IPS-15b (cell line): Measurements from ENCODE around the gene DCTN1.

Source experiments
- H3K27me3 ChIP-seq: one replicate; pipeline ENCODE4 v1.6.1; 2013; ENCODE audit warnings: low read length; ENCODE audit not compliant: control insufficient read depth, insufficient read depth
- H3K36me3 ChIP-seq: one replicate; pipeline ENCODE4 v1.6.1; 2013; ENCODE audit warnings: low read length; ENCODE audit not compliant: control insufficient read depth, insufficient read depth
- H3K4me1 ChIP-seq: one replicate; pipeline ENCODE4 v1.6.1; 2013; ENCODE audit warnings: mild to moderate bottlenecking, low read length; ENCODE audit not compliant: control insufficient read depth, insufficient read depth
- H3K4me3 ChIP-seq: one replicate; pipeline ENCODE4 v1.5.1; 2013; ENCODE audit warnings: low read depth, low read length
- H3K9ac ChIP-seq: one replicate; pipeline ENCODE4 v1.6.1; 2013; ENCODE audit warnings: low read depth, mild to moderate bottlenecking, low read length
- H3K9me3 ChIP-seq: one replicate; pipeline ENCODE4 v1.6.1; 2013; ENCODE audit warnings: mild to moderate bottlenecking, low read length; ENCODE audit not compliant: control insufficient read depth, insufficient read depth

Gene DCTN1

GRCh38 chr2:74381751-74382150 is 1.6 kb upstream of the DCTN1 start:
- Histone ChIP-seq H3K27me3 (no peaks in the 10 kb centered on the region), H3K4me1 (peaks cover 11% of the 10 kb centered on the region), H3K9ac (no peak overlapping the region), H3K9me3 (no peaks in the 10 kb centered on the region), H3K36me3 (peaks cover 9% of the 10 kb centered on the region), H3K4me3 (no peak overlapping the region)

GRCh38 chr2:74378007-74378406 is 2.1 kb downstream of the DCTN1 start:
- Histone ChIP-seq H3K9ac (no peak overlapping the region), H3K4me1 (peaks cover 21% of the 10 kb centered on the region), H3K36me3 (peaks cover 7% of the 10 kb centered on the region), H3K27me3 (no peaks in the 10 kb centered on the region), H3K9me3 (no peaks in the 10 kb centered on the region), H3K4me3 (no peak overlapping the region)

- no peak overlapping the region for H3K9ac ChIP-seq
- H3K9me3 ChIP-seq: no peaks in the 10 kb centered on the region
- peaks cover 25% of the 10 kb centered on the region for H3K4me1 ChIP-seq
- H3K27me3 ChIP-seq: no peaks in the 10 kb centered on the region
- H3K36me3 ChIP-seq: peaks cover 9% of the 10 kb centered on the region
- no peak overlapping the region for H3K4me3 ChIP-seq
Measured at GRCh38 chr2:74375838-74376237, 4.3 kb downstream of the DCTN1 start.

- Histone ChIP-seq H3K27me3 (no peaks in the 10 kb centered on the region), H3K36me3 (peaks cover 21% of the 10 kb centered on the region), H3K4me3 (peak overlapping the region; percentile 87), H3K9ac (peak overlapping the region; percentile 14), H3K9me3 (no peaks in the 10 kb centered on the region), H3K4me1 (peaks cover 17% of the 10 kb centered on the region)
Measured at GRCh38 chr2:74374509-74375205, 5.5 kb downstream of the DCTN1 start.

- H3K9ac ChIP-seq: peak overlapping the region; percentile 14
- peaks cover 27% of the 10 kb centered on the region for H3K36me3 ChIP-seq
- H3K27me3 ChIP-seq: no peaks in the 10 kb centered on the region
- H3K4me1 ChIP-seq: peaks cover 14% of the 10 kb centered on the region
- H3K9me3 ChIP-seq: no peaks in the 10 kb centered on the region
- peak overlapping the region; percentile 87 for H3K4me3 ChIP-seq
Measured at GRCh38 chr2:74373985-74374384, 6.1 kb downstream of the DCTN1 start.

GRCh38 chr2:74373221-74373676 is 6.9 kb downstream of the DCTN1 start:
- H3K4me3 ChIP-seq: peak overlapping the region; percentile 87
- peaks cover 35% of the 10 kb centered on the region for H3K36me3 ChIP-seq
- H3K27me3 ChIP-seq: no peaks in the 10 kb centered on the region
- no peaks in the 10 kb centered on the region for H3K9me3 ChIP-seq
- H3K9ac ChIP-seq: no peak overlapping the region
- H3K4me1 ChIP-seq: peaks cover 14% of the 10 kb centered on the region

- no peaks in the 10 kb centered on the region for H3K27me3 ChIP-seq
- H3K9me3 ChIP-seq: no peaks in the 10 kb centered on the region
- H3K4me1 ChIP-seq: peaks cover 14% of the 10 kb centered on the region
- H3K36me3 ChIP-seq: peaks cover 37% of the 10 kb centered on the region
- peak overlapping the region; percentile 87 for H3K4me3 ChIP-seq
- H3K9ac ChIP-seq: no peak overlapping the region
Measured at GRCh38 chr2:74372674-74373073, 7.4 kb downstream of the DCTN1 start.

GRCh38 chr2:74371421-74371820 is 8.7 kb downstream of the DCTN1 start:
- Histone ChIP-seq H3K4me1 (peaks cover 14% of the 10 kb centered on the region), H3K27me3 (no peaks in the 10 kb centered on the region), H3K4me3 (no peak overlapping the region), H3K9ac (no peak overlapping the region), H3K36me3 (peaks cover 46% of the 10 kb centered on the region), H3K9me3 (no peaks in the 10 kb centered on the region)

GRCh38 chr2:74369976-74370375 is 10.1 kb downstream of the DCTN1 start:
- no peaks in the 10 kb centered on the region for H3K9me3 ChIP-seq
- H3K4me1 ChIP-seq: peaks cover 14% of the 10 kb centered on the region
- no peak overlapping the region for H3K9ac ChIP-seq
- peaks cover 61% of the 10 kb centered on the region for H3K36me3 ChIP-seq
- no peaks in the 10 kb centered on the region for H3K27me3 ChIP-seq
- no peak overlapping the region for H3K4me3 ChIP-seq

- Histone ChIP-seq H3K36me3 (peaks cover 70% of the 10 kb centered on the region), H3K27me3 (no peaks in the 10 kb centered on the region), H3K9me3 (no peaks in the 10 kb centered on the region), H3K4me3 (no peak overlapping the region), H3K4me1 (peaks cover 7% of the 10 kb centered on the region), H3K9ac (no peak overlapping the region)
Measured at GRCh38 chr2:74368499-74368898, 11.6 kb downstream of the DCTN1 start.

- H3K9me3 ChIP-seq: no peaks in the 10 kb centered on the region
- no peak overlapping the region for H3K9ac ChIP-seq
- no peak overlapping the region for H3K4me3 ChIP-seq
- peaks cover 2% of the 10 kb centered on the region for H3K4me1 ChIP-seq
- H3K27me3 ChIP-seq: no peaks in the 10 kb centered on the region
- H3K36me3 ChIP-seq: peaks cover 77% of the 10 kb centered on the region
Measured at GRCh38 chr2:74367789-74368188, 12.3 kb downstream of the DCTN1 start.

- H3K4me3 ChIP-seq: no peak overlapping the region
- no peaks in the 10 kb centered on the region for H3K9me3 ChIP-seq
- peaks cover 94% of the 10 kb centered on the region for H3K36me3 ChIP-seq
- H3K27me3 ChIP-seq: no peaks in the 10 kb centered on the region
- H3K4me1 ChIP-seq: no peaks in the 10 kb centered on the region
- no peak overlapping the region for H3K9ac ChIP-seq
Measured at GRCh38 chr2:74366036-74366435, 14.1 kb downstream of the DCTN1 start.
